Endometrial microvascular endothelial cells (primary cell): ENCODE results near the gene HLA-DQA1. TPM values are rescaled to one million over a fixed set of nuclear protein-coding genes. Genes with fewer than 3 reads are reported as not detected.
"Not testable (repeated sequence)": the region's sequence is repeated elsewhere in the genome, so short reads cannot be mapped to it uniquely, and the experiment has no call there.

Source experiments
- in situ Hi-C: cut with HindIII; loops from 2 replicates; pipeline ENCODE4 v1.10.0; 2017; ENCODE audit warnings: low sequenced_read_pairs, low pct_unique_long_range_greater_than_20kb; ENCODE audit errors: inconsistent ontology term
- total RNA-seq: library from RNA; depleted of rRNA; stranded (reverse); fragments of >200 nt; gene quantifications from one replicate; pipeline ENCODE4 v1.2.3, GENCODE V29; 2015; ENCODE audit errors: inconsistent ontology term

The HLA-DQA1 gene
- total RNA-seq, 1 donor from 2014 or later = not detected

- in situ Hi-C loops = no loop called here
Observed at GRCh38 chr6:32615885-32616532, 21.2 kb upstream of the HLA-DQA1 start.

- in situ Hi-C loops = no loop called here
Observed at GRCh38 chr6:32617751-32618150, 19.5 kb upstream of the HLA-DQA1 start.

GRCh38 chr6:32621372-32621771 is 15.8 kb upstream of the HLA-DQA1 start:
- in situ Hi-C loops = no loop called here

- in situ Hi-C loops = no loop called here
Observed at GRCh38 chr6:32622545-32623401, 14.4 kb upstream of the HLA-DQA1 start.

- in situ Hi-C loops = no loop called here
Observed at GRCh38 chr6:32623693-32624092, 13.5 kb upstream of the HLA-DQA1 start.

GRCh38 chr6:32624565-32624964 is 12.6 kb upstream of the HLA-DQA1 start:
- in situ Hi-C loops = no loop called here

GRCh38 chr6:32625137-32625536 is 12.1 kb upstream of the HLA-DQA1 start:
- in situ Hi-C loops = no loop called here

- in situ Hi-C loops = no loop called here
Observed at GRCh38 chr6:32627249-32627648, 10.0 kb upstream of the HLA-DQA1 start.

GRCh38 chr6:32627831-32628230 is 9.4 kb upstream of the HLA-DQA1 start:
- in situ Hi-C loops = no loop called here

- in situ Hi-C loops = not testable (repeated sequence)
Observed at GRCh38 chr6:32629793-32630192, 7.4 kb upstream of the HLA-DQA1 start.

- in situ Hi-C loops = no loop called here
Observed at GRCh38 chr6:32635526-32636123, 1.6 kb upstream of the HLA-DQA1 start.

- in situ Hi-C loops = no loop called here
Observed at GRCh38 chr6:32637883-32638282, 677 bp downstream of the HLA-DQA1 start.

GRCh38 chr6:32638532-32639219 is 1.5 kb downstream of the HLA-DQA1 start:
- in situ Hi-C loops = no loop called here

GRCh38 chr6:32639440-32640394 is 2.5 kb downstream of the HLA-DQA1 start:
- in situ Hi-C loops = no loop called here

- in situ Hi-C loops = no loop called here
Observed at GRCh38 chr6:32641122-32641521, 3.9 kb downstream of the HLA-DQA1 start.

GRCh38 chr6:32641785-32642719 is 4.8 kb downstream of the HLA-DQA1 start:
- in situ Hi-C loops = not testable (repeated sequence)

GRCh38 chr6:32642720-32643106 is 5.5 kb downstream of the HLA-DQA1 start:
- in situ Hi-C loops = no loop called here
